HG02973 (cell line): ENCODE data around the gene SLC37A1.
"Not testable (repeated sequence)": the region's sequence is repeated elsewhere in the genome, so short reads cannot be mapped to it uniquely, and the experiment has no call there.

Experiments used
- ATAC-seq: cut with Tn5 transposase; IDR thresholded peaks from one replicate; pipeline ENCODE4 v1.9.1; 2021; ENCODE audit warnings: moderate library complexity; ENCODE audit not compliant: unreplicated experiment

Gene SLC37A1

GRCh38 chr21:42613756-42614155 is 100.1 kb downstream of the SLC37A1 start:
- ATAC-seq, result no peak

- ATAC-seq, result no peak
Measured at GRCh38 chr21:42614396-42614795, 100.7 kb downstream of the SLC37A1 start.

GRCh38 chr21:42614811-42615351 is 101.2 kb downstream of the SLC37A1 start:
- ATAC-seq, result no peak

- ATAC-seq, result not testable (repeated sequence)
Measured at GRCh38 chr21:42615377-42615776, 101.7 kb downstream of the SLC37A1 start.

GRCh38 chr21:42615924-42616323 is 102.3 kb downstream of the SLC37A1 start:
- ATAC-seq, result no peak

- ATAC-seq, result no peak
Measured at GRCh38 chr21:42616446-42616845, 102.8 kb downstream of the SLC37A1 start.

- no peak for ATAC-seq
Measured at GRCh38 chr21:42616941-42617340, 103.3 kb downstream of the SLC37A1 start.

GRCh38 chr21:42617486-42617885 is 103.8 kb downstream of the SLC37A1 start:
- ATAC-seq, result no peak

- ATAC-seq, result no peak
Measured at GRCh38 chr21:42618707-42619102, 105.1 kb downstream of the SLC37A1 start.

- no peak for ATAC-seq
Measured at GRCh38 chr21:42619166-42619565, 105.5 kb downstream of the SLC37A1 start.

- ATAC-seq, result no peak
Measured at GRCh38 chr21:42619841-42620240, 106.2 kb downstream of the SLC37A1 start.

- ATAC-seq, result no peak
Measured at GRCh38 chr21:42621166-42621818, 107.6 kb downstream of the SLC37A1 start.

- ATAC-seq, result no peak
Measured at GRCh38 chr21:42621819-42622177, 108.1 kb downstream of the SLC37A1 start.

GRCh38 chr21:42622284-42622683 is 108.6 kb downstream of the SLC37A1 start:
- ATAC-seq, result no peak

- no peak for ATAC-seq
Measured at GRCh38 chr21:42623694-42624093, 110.0 kb downstream of the SLC37A1 start.

- no peak for ATAC-seq
Measured at GRCh38 chr21:42624095-42624790, 110.6 kb downstream of the SLC37A1 start.

- no peak for ATAC-seq
Measured at GRCh38 chr21:42624936-42625335, 111.3 kb downstream of the SLC37A1 start.

GRCh38 chr21:42626171-42626570 is 112.5 kb downstream of the SLC37A1 start:
- ATAC-seq, result no peak

- no peak for ATAC-seq
Measured at GRCh38 chr21:42627527-42628289, 114.1 kb downstream of the SLC37A1 start.

GRCh38 chr21:42628466-42629061 is 114.9 kb downstream of the SLC37A1 start:
- ATAC-seq, result not testable (repeated sequence)

- ATAC-seq, result no peak
Measured at GRCh38 chr21:42629933-42630589, 116.4 kb downstream of the SLC37A1 start.
